ENCODE measurements around the gene MAP4K2.

The MAP4K2 gene

GRCh38 chr11:64786308-64786707 lies 16.7 kb downstream of the MAP4K2 start:
- TF ChIP-seq CTCF (IDR thresholded peaks at IDR 0.05; ENCODE audit: extremely low read depth, insufficient read depth, missing control alignments), result no peak
- no peak for DNase-seq (ENCODE audit: low spot score)
- in situ Hi-C loops (cut with MboI; ENCODE audit: low pct_unique_long_range_greater_than_20kb, low sequenced_read_pairs, unreplicated experiment), result no loop called here

- no peak for DNase-seq (ENCODE audit: low spot score)
- TF ChIP-seq CTCF (IDR thresholded peaks at IDR 0.05; ENCODE audit: extremely low read depth, insufficient read depth, missing control alignments), result no peak
- in situ Hi-C loops (cut with MboI; ENCODE audit: low pct_unique_long_range_greater_than_20kb, low sequenced_read_pairs, unreplicated experiment), result no loop called here
Observed at GRCh38 chr11:64784813-64785581, 18.0 kb downstream of the MAP4K2 start.

GRCh38 chr11:64778473-64779298 lies 24.3 kb downstream of the MAP4K2 start, which contains the start of gene SF1:
Gene SF1, minus strand, starts transcription at chr11:64778542. Its CDS starts 150 bp downstream, at chr11:64778392.
- in situ Hi-C loops (cut with MboI; ENCODE audit: low pct_unique_long_range_greater_than_20kb, low sequenced_read_pairs, unreplicated experiment), result no loop called here
- peak; percentile 16 for TF ChIP-seq CTCF (IDR thresholded peaks at IDR 0.05; ENCODE audit: extremely low read depth, insufficient read depth, missing control alignments)
- peak; percentile 97 for DNase-seq (ENCODE audit: low spot score)

GRCh38 chr11:64778223-64778472 lies 24.9 kb downstream of the MAP4K2 start:
- no peak for TF ChIP-seq CTCF (IDR thresholded peaks at IDR 0.05; ENCODE audit: extremely low read depth, insufficient read depth, missing control alignments)
- in situ Hi-C loops (cut with MboI; ENCODE audit: low pct_unique_long_range_greater_than_20kb, low sequenced_read_pairs, unreplicated experiment), result no loop called here
- DNase-seq (ENCODE audit: low spot score), result no peak

GRCh38 chr11:64777449-64778222 lies 25.4 kb downstream of the MAP4K2 start:
- in situ Hi-C loops (cut with MboI; ENCODE audit: low pct_unique_long_range_greater_than_20kb, low sequenced_read_pairs, unreplicated experiment), result no loop called here

More at GRCh38 chr11:64777449-64778222, 25.4 kb downstream of the MAP4K2 start:
- peak; percentile 95 for DNase-seq (ENCODE audit: low spot score)
- TF ChIP-seq CTCF (IDR thresholded peaks at IDR 0.05; ENCODE audit: extremely low read depth, insufficient read depth, missing control alignments), result no peak
